ENCODE measurements around the gene ELAPOR2.

DNA sequence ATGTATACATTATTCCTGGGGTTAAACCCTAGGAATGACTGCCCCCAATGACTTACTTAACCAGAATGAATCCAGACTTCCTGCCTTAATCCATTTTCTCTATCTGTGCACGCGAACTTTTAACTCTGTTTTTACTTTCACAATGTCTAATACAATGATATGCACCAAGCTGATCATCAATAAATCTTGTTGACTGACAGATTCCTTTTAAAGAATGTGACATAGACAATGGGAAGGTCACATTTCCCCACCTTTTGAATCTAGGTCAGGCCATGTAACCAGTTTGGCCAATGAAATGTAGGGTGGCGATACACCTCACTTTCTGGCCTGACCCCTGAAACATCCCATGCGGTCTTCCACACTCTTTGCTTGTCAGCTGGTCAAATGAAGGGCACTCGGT is 23.2 kb upstream of the ELAPOR2 start:
- no peak for TF ChIP-seq EZH2 (IDR thresholded peaks at IDR 0.05; ENCODE audit: borderline replicate concordance, low read length)
- TF ChIP-seq, protein P1, sequence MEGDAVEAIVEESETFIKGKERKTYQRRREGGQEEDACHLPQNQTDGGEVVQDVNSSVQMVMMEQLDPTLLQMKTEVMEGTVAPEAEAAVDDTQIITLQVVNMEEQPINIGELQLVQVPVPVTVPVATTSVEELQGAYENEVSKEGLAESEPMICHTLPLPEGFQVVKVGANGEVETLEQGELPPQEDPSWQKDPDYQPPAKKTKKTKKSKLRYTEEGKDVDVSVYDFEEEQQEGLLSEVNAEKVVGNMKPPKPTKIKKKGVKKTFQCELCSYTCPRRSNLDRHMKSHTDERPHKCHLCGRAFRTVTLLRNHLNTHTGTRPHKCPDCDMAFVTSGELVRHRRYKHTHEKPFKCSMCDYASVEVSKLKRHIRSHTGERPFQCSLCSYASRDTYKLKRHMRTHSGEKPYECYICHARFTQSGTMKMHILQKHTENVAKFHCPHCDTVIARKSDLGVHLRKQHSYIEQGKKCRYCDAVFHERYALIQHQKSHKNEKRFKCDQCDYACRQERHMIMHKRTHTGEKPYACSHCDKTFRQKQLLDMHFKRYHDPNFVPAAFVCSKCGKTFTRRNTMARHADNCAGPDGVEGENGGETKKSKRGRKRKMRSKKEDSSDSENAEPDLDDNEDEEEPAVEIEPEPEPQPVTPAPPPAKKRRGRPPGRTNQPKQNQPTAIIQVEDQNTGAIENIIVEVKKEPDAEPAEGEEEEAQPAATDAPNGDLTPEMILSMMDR (IDR thresholded peaks at IDR 0.05; ENCODE audit: low read length) = no peak
